ENCODE measurements around the gene C1S. TPM values are rescaled to one million over a fixed set of nuclear protein-coding genes. Genes with fewer than 3 reads are reported as not detected.

The C1S gene
- total and polyA plus RNA-seq, 10 donors, result 102 to 451 (median 257) TPM

GRCh38 chr12:7091660-7092228 lies 31.2 kb downstream of the C1S start:
- H3K27me3 ChIP-seq (replicated peaks in 1 of 7), result no peaks in the 10 kb centered on the region
- H3K36me3 ChIP-seq, result peaks cover 0 to 41% (median 4%) of the 10 kb centered on the region in 6 donors
- peak overlapping the region; percentile 27 to 82 (median 76) for H3K27ac ChIP-seq
- H3K9me3 ChIP-seq, result no peaks in the 10 kb centered on the region
- intact Hi-C loops (cut with DNase I; ENCODE audit: low total_unique reads), result loop anchor here (10.0 kb wide), 1 partner anchor 77 kb away; the partner anchor contains the start of gene LPCAT3
- H3K4me1 ChIP-seq, result peaks cover 0 to 58% (median 25%) of the 10 kb centered on the region in 6 donors
- peak overlapping the region; percentile 36 to 71 (median 49) for H3K4me3 ChIP-seq
- DNase-seq, result no peak
- WGBS, 5 donors, result 44 to 63% (median 50%) methylated on average over 10 of the region's 10 CpGs
- no peak for TF ChIP-seq POLR2A (IDR thresholded peaks at IDR 0.05)
- TF ChIP-seq CTCF (IDR thresholded peaks at IDR 0.05 in 8 of 11, conservative IDR thresholded peaks at IDR 0.05 in 3 of 11), result no peak
- TF ChIP-seq POLR2AphosphoS5 (IDR thresholded peaks at IDR 0.05), result peak; percentile 50 to 82 (median 71)

GRCh38 chr12:7092229-7092985 lies 31.9 kb downstream of the C1S start, which contains the start of gene C1R:
C1R (minus strand) TSS chr12:7092445; CDS start chr12:7092388, 57 bp downstream.
- Histone ChIP-seq H3K9me3 (no peaks in the 10 kb centered on the region), H3K27ac (peak within 1 kb of the TSS; percentile 27 to 82 (median 76)), H3K4me1 (peaks cover 0 to 58% (median 25%) of the 10 kb centered on the region in 6 donors), H3K27me3 (replicated peaks in 1 of 7) (no peaks in the 10 kb centered on the region), H3K36me3 (peaks cover 0 to 41% (median 4%) of the 10 kb centered on the region in 6 donors), H3K4me3 (peak within 1 kb of the TSS; percentile 36 to 71 (median 49))
- TF ChIP-seq CTCF (IDR thresholded peaks at IDR 0.05 in 8 of 11, conservative IDR thresholded peaks at IDR 0.05 in 3 of 11) (peak; percentile 79 to 96 (median 93)), POLR2AphosphoS5 (IDR thresholded peaks at IDR 0.05) (peak in 2 of 3 donors; percentile 68 to 71), POLR2A (IDR thresholded peaks at IDR 0.05) (no peak)
- intact Hi-C loops (cut with DNase I; ENCODE audit: low total_unique reads), result loop anchor here (10.0 kb wide), 1 partner anchor 78 kb away; the partner anchor contains the start of gene LPCAT3
- 15 to 31% (median 27%) methylated on average over 16 of the region's 16 CpGs for WGBS, 5 donors
- peak; percentile 86 for DNase-seq

GRCh38 chr12:7092986-7093460 lies 32.5 kb downstream of the C1S start:
- Histone ChIP-seq H3K27ac (peak overlapping the region; percentile 13 to 82 (median 76)), H3K36me3 (peaks cover 0 to 41% (median 4%) of the 10 kb centered on the region in 6 donors), H3K4me1 (peaks cover 0 to 58% (median 25%) of the 10 kb centered on the region in 6 donors), H3K27me3 (replicated peaks in 1 of 7) (no peaks in the 10 kb centered on the region), H3K9me3 (no peaks in the 10 kb centered on the region), H3K4me3 (peak overlapping the region in 1 of 8 donors; percentile 71)
- no peak for DNase-seq
- TF ChIP-seq POLR2A (IDR thresholded peaks at IDR 0.05) (no peak), POLR2AphosphoS5 (IDR thresholded peaks at IDR 0.05) (peak in 1 of 3 donors; percentile 31)
- WGBS, 5 donors, result 78 to 86% (median 80%) methylated on average over 8 of the region's 8 CpGs
- intact Hi-C loops (cut with DNase I; ENCODE audit: low total_unique reads), result loop anchor here (10.0 kb wide), 1 partner anchor 78 kb away; the partner anchor contains the start of gene LPCAT3

- Histone ChIP-seq H3K27me3 (replicated peaks in 1 of 7) (no peaks in the 10 kb centered on the region), H3K27ac (peak overlapping the region in 5 of 8 donors; percentile 74 to 82 (median 79)), H3K4me1 (peaks cover 0 to 58% (median 25%) of the 10 kb centered on the region in 6 donors), H3K4me3 (no peak overlapping the region), H3K36me3 (peaks cover 0 to 41% (median 3%) of the 10 kb centered on the region in 6 donors), H3K9me3 (no peaks in the 10 kb centered on the region)
- WGBS, 5 donors, result 70 to 73% (median 72%) methylated on average over 5 of the region's 5 CpGs
- DNase-seq, result no peak
- intact Hi-C loops (cut with DNase I; ENCODE audit: low total_unique reads), result loop anchor here (10.0 kb wide), 1 partner anchor 79 kb away; the partner anchor contains the start of gene LPCAT3
- TF ChIP-seq POLR2A (IDR thresholded peaks at IDR 0.05) (no peak), CTCF (IDR thresholded peaks at IDR 0.05 in 8 of 11, conservative IDR thresholded peaks at IDR 0.05 in 3 of 11) (no peak), POLR2AphosphoS5 (IDR thresholded peaks at IDR 0.05) (no peak)
Measured at GRCh38 chr12:7093486-7093885, 33.0 kb downstream of the C1S start.

Measured in spleen (tissue), 11 donors.